Neural cell (in vitro differentiated cells): ENCODE data around the gene CLCN1. TPM values are rescaled to one million over a fixed set of nuclear protein-coding genes. Genes with fewer than 3 reads are reported as not detected.

Experiments
- H2AFZ ChIP-seq: fragments of 200-600, 300-800 bp; sonication (generic), shearing (Covaris generic); 2 replicates; pipeline ENCODE4 v1.6.0; 2014; ENCODE audit warnings: low read depth, mild to moderate bottlenecking, antibody characterized with exemption, low read length, moderate library complexity
- H3F3A ChIP-seq: fragments of 200-600 bp; shearing (Covaris generic); 2 replicates; pipeline ENCODE4 v1.6.1; 2016; ENCODE audit warnings: mild to moderate bottlenecking, moderate library complexity, mixed read lengths, antibody characterized with exemption, low read length; ENCODE audit not compliant: insufficient read depth, poor library complexity, severe bottlenecking
- H3K27ac ChIP-seq: fragments of 200-600, 300-800 bp; sonication (generic), shearing (Covaris generic); 2 replicates; pipeline ENCODE4 v1.5.1; 2014; ENCODE audit warnings: mild to moderate bottlenecking, low read length, moderate library complexity
- H3K27me3 ChIP-seq: fragments of 300-800, 200-600 bp; sonication (generic), shearing (Covaris generic); 2 replicates; pipeline ENCODE4 v1.6.0; 2014; ENCODE audit warnings: mild to moderate bottlenecking, low read depth, low read length, moderate library complexity; ENCODE audit not compliant: insufficient read depth
- H3K36me3 ChIP-seq: fragments of 300-800, 200-600 bp; sonication (generic), shearing (Covaris generic); 2 replicates; pipeline ENCODE4 v1.5.1; 2014; ENCODE audit warnings: mild to moderate bottlenecking, antibody characterized with exemption, low read length, moderate library complexity; ENCODE audit not compliant: insufficient read depth
- H3K4me2 ChIP-seq: fragments of 300-800, 200-600 bp; sonication (generic), shearing (Covaris generic); 2 replicates; pipeline ENCODE4 v1.6.0; 2014; ENCODE audit warnings: mild to moderate bottlenecking, low read length
- H3K4me3 ChIP-seq: fragments of 300-800, 200-600 bp; sonication (generic), shearing (Covaris generic); 2 replicates; pipeline ENCODE4 v1.5.1; 2014; ENCODE audit warnings: mild to moderate bottlenecking, low read length, moderate library complexity
- H3K79me2 ChIP-seq: fragments of 200-600 bp; shearing (Covaris generic); replicated peaks from 2 replicates; pipeline ENCODE4 v1.6.0; 2014; ENCODE audit warnings: mild to moderate bottlenecking, low read length, moderate library complexity; ENCODE audit not compliant: insufficient read depth
- H3K9ac ChIP-seq: fragments of 300-800, 200-600 bp; sonication (generic), shearing (Covaris generic); 2 replicates; pipeline ENCODE4 v1.6.1; 2016; ENCODE audit warnings: mild to moderate bottlenecking, low read length, mixed read lengths
- H3K9me2 ChIP-seq: fragments of 200-600 bp; shearing (Covaris generic); 2 replicates; pipeline ENCODE4 v1.6.1; 2016; ENCODE audit warnings: mild to moderate bottlenecking, low read length, mixed read lengths; ENCODE audit not compliant: insufficient read depth
- H3K9me3 ChIP-seq: fragments of 200-600, 300-800 bp; sonication (generic), shearing (Covaris generic); 2 replicates; pipeline ENCODE4 v1.6.1; 2016; ENCODE audit warnings: mild to moderate bottlenecking, mixed run types, low read length, moderate library complexity, mixed read lengths
- H4K20me1 ChIP-seq: fragments of 200-600 bp; shearing (Covaris generic); 2 replicates; pipeline ENCODE4 v1.6.1; 2016; ENCODE audit warnings: mild to moderate bottlenecking, mixed run types; ENCODE audit not compliant: insufficient read depth
- CTCF ChIP-seq: fragments of 450-650 bp; IDR thresholded peaks from 2 replicates; pipeline ENCODE4 v1.5.1; 2014; ENCODE audit warnings: antibody characterized with exemption, mild to moderate bottlenecking, moderate library complexity; ENCODE audit not compliant: poor library complexity, severe bottlenecking
- EP300 ChIP-seq: fragments of 450-650 bp; conservative IDR thresholded peaks from 2 replicates; pipeline ENCODE4 v1.6.1; 2014; ENCODE audit warnings: antibody characterized with exemption, mild to moderate bottlenecking, moderate library complexity; ENCODE audit not compliant: poor library complexity, severe bottlenecking
- EZH2 ChIP-seq: fragments of 200-600, 300-800 bp; shearing (Covaris generic), sonication (generic); IDR thresholded peaks from 2 replicates; pipeline ENCODE4 v1.6.1; 2014; ENCODE audit warnings: antibody characterized with exemption, low read length, borderline replicate concordance, mild to moderate bottlenecking; ENCODE audit not compliant: insufficient read depth, poor library complexity, severe bottlenecking
- MXI1 ChIP-seq: fragments of 450-650 bp; conservative IDR thresholded peaks from 2 replicates; pipeline ENCODE4 v1.6.1; 2014; ENCODE audit warnings: antibody characterized with exemption, mild to moderate bottlenecking; ENCODE audit not compliant: poor library complexity, severe bottlenecking
- POLR2AphosphoS5 ChIP-seq: IDR thresholded peaks from 2 replicates; pipeline ENCODE4 v1.6.1; 2012
- RAD21 ChIP-seq: fragments of 450-650 bp; conservative IDR thresholded peaks from 2 replicates; pipeline ENCODE4 v1.6.1; 2014; ENCODE audit warnings: antibody characterized with exemption, mild to moderate bottlenecking, moderate library complexity
- REST ChIP-seq: IDR thresholded peaks from 2 replicates; pipeline ENCODE4 v1.6.1; 2012; ENCODE audit warnings: borderline replicate concordance
- SMC3 ChIP-seq: fragments of 450-650 bp; conservative IDR thresholded peaks from 2 replicates; pipeline ENCODE4 v1.6.1; 2014; ENCODE audit warnings: antibody characterized with exemption, mild to moderate bottlenecking, moderate library complexity; ENCODE audit not compliant: poor library complexity
- TAF1 ChIP-seq: IDR thresholded peaks from 2 replicates; pipeline ENCODE4 v1.6.1; 2012; ENCODE audit warnings: low read depth
- polyA plus RNA-seq: library from polyadenylated mRNA; depleted of rRNA; stranded (reverse); fragments of >200 nt; gene quantifications from 2 replicates; pipeline ENCODE4 v1.2.3, GENCODE V29; 2014

CLCN1 gene
- polyA plus RNA-seq, 1 donor from 2014 or later: not detected

GRCh38 chr7:143388051-143388450 lies 72.1 kb downstream of the CLCN1 start:
- no peaks in the 10 kb centered on the region for H3K9me3 ChIP-seq
- H2AFZ ChIP-seq: no peak overlapping the region
- no peak overlapping the region for H3K4me3 ChIP-seq
- H3K4me2 ChIP-seq: no peak overlapping the region
- H3K9me2 ChIP-seq: no peaks in the 10 kb centered on the region
- no peak overlapping the region for H3K9ac ChIP-seq
- H4K20me1 ChIP-seq: no peaks in the 10 kb centered on the region
- no peaks in the 10 kb centered on the region for H3K36me3 ChIP-seq
- H3F3A ChIP-seq: no peaks in the 10 kb centered on the region
- H3K27me3 ChIP-seq: no peaks in the 10 kb centered on the region
- H3K79me2 ChIP-seq: no peaks in the 10 kb centered on the region
- no peak overlapping the region for H3K27ac ChIP-seq
- no peak for TF ChIP-seq EZH2
- no peak for TF ChIP-seq RAD21

- no peaks in the 10 kb centered on the region for H3K36me3 ChIP-seq
- no peaks in the 10 kb centered on the region for H3K27me3 ChIP-seq
- H4K20me1 ChIP-seq: no peaks in the 10 kb centered on the region
- no peak overlapping the region for H2AFZ ChIP-seq
- no peak overlapping the region for H3K27ac ChIP-seq
- no peaks in the 10 kb centered on the region for H3K9me3 ChIP-seq
- no peak overlapping the region for H3K9ac ChIP-seq
- no peak overlapping the region for H3K4me2 ChIP-seq
- no peaks in the 10 kb centered on the region for H3K9me2 ChIP-seq
- TF ChIP-seq REST (no peak), MXI1 (no peak), EZH2 (no peak), EP300 (no peak)
- H3F3A ChIP-seq: no peaks in the 10 kb centered on the region
- no peaks in the 10 kb centered on the region for H3K79me2 ChIP-seq
- no peak overlapping the region for H3K4me3 ChIP-seq
These were observed 72.7 kb downstream of the CLCN1 start for GRCh38 chr7:143388491-143389101.

GRCh38 chr7:143389316-143390103 lies 73.6 kb downstream of the CLCN1 start:
- no peaks in the 10 kb centered on the region for H4K20me1 ChIP-seq
- H3K36me3 ChIP-seq: no peaks in the 10 kb centered on the region
- H3K9me3 ChIP-seq: no peaks in the 10 kb centered on the region
- H3K4me2 ChIP-seq: no peak overlapping the region
- no peak for TF ChIP-seq EP300
- no peak for TF ChIP-seq REST
- no peak for TF ChIP-seq SMC3
- no peak for TF ChIP-seq POLR2AphosphoS5
- no peak for TF ChIP-seq CTCF
- no peak for TF ChIP-seq TAF1
- no peak for TF ChIP-seq MXI1
- TF ChIP-seq EZH2: no peak
- TF ChIP-seq RAD21: no peak
- no peak overlapping the region for H3K4me3 ChIP-seq
- no peak overlapping the region for H3K9ac ChIP-seq
- H3K27ac ChIP-seq: no peak overlapping the region
- no peaks in the 10 kb centered on the region for H3K79me2 ChIP-seq
- H2AFZ ChIP-seq: no peak overlapping the region
- no peaks in the 10 kb centered on the region for H3K9me2 ChIP-seq
- no peaks in the 10 kb centered on the region for H3F3A ChIP-seq
- H3K27me3 ChIP-seq: no peaks in the 10 kb centered on the region
